SKM-1 (cell line): ENCODE data around the gene SHANK3.

Source experiments
- DNase-seq: peaks from one replicate; lab custom pipeline; 2025; ENCODE audit not compliant: unreplicated experiment; lab: John Stamatoyannopoulos, UW

Gene SHANK3

GRCh38 chr22:50711446-50712340 is 39.1 kb downstream of the SHANK3 start:
- DNase-seq = no peak

- no peak for DNase-seq
Observed at GRCh38 chr22:50712341-50713007, 39.9 kb downstream of the SHANK3 start.

DNA sequence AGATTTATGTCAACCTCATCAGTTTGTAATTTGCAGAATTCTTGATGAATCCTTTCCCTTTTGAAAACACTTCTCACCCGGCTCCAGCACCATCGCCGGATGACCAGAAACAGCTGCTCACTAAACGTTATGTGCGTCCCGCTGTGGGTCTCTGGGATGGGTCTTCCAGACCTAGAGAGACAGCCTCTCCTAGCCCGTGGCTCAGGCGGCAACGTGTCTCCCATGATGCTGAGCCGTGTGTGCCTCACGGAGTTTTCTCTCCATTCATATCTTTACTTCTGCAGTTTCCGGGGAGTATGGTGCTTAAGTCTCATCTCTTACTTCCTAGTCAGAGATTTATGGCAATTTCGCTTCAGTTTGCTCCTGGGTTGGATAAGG is 40.4 kb downstream of the SHANK3 start:
- no peak for DNase-seq

DNA sequence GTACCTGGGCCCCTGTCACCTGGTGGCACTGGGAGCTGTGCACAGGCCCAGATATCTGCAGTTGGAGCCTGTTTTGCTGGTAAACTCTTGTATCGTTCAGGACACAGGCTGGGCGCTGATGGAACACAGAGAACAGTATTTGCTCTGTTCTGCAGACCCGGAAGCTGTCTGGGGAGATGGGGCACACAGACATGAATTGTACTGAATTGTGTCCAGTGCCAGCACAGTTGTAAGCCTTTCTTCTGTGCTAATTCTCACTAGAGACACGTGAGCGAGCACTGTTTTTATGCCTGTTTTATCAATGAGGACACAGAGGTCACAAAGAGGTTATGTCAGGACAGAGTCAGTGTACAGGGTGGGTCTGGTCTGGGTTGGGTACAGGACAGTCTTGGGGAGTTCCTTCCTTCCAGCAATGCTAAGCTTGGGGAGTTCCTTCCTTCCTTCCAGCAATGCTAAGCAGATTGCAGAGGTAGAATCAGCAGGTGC is 41.0 kb downstream of the SHANK3 start:
- peak; percentile 7 for DNase-seq

DNA sequence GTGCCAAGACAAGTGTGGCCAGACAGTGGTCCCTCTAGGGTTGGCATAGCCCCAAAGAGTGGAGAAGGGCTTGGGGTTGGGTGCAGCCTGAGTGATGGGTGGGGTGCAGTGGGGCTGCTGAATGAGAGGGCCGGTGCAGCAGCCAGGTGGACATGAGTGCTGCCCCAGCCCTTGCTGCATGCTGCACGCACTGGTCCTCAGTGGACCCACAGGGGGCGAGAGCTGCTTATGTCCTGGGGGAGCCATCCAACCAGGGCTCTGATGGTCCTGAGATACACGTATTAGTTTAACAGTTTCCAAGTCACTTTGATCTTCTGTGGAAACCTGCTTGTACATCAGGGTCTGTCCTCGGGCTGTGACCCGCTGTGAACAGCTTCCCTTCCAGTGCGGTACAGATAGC is 41.5 kb downstream of the SHANK3 start:
- no peak for DNase-seq

GRCh38 chr22:50714631-50715179 is 42.1 kb downstream of the SHANK3 start:
- DNase-seq = no peak

- DNase-seq = no peak
Observed at GRCh38 chr22:50715250-50715649, 42.6 kb downstream of the SHANK3 start.

GRCh38 chr22:50715776-50716175 is 43.2 kb downstream of the SHANK3 start:
- DNase-seq = no peak

- no peak for DNase-seq
Observed at GRCh38 chr22:50716290-50717024, 43.8 kb downstream of the SHANK3 start.

GRCh38 chr22:50717709-50718351 is 45.2 kb downstream of the SHANK3 start:
- no peak for DNase-seq

DNA sequence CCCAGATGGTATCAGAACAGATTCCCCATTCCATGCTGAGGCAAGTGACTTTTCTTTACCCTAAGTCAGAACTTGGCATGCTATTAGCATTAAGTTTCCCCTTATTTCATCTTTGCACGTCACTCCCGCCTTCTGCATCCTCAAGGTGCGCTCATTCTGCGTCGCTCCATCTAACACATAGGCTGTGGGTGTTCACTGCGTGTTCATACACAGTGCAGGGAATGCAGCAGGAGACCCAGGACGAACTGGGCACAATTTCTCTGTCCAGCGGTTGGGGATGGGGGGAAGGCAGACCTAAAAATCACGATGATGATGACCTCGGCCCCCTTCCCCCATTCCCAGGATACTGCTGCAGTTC is 45.7 kb downstream of the SHANK3 start:
- no peak for DNase-seq

DNA sequence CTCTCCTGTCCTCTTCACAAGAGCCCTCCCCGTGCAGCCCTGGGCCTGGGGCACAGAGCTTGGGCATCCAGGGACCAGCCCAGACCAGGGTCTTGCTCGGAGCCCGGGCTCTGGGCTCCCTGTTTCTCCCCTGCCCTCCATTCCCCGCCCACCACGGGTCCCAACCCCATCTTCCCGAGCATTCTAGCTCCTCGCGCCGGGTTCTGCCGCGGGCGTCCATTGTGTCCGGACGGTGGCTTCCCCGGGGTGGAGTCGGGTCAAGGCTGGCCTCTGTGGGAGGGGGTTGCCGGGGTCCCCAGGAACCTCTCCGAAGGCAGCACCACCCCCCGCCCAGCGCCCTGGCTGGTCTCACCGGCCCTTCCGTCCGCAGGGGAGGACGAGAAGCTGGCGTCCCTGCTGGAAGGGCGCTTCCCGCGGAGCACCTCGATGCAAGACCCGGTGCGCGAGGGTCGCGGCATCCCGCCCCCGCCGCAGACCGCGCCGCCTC is 47.2 kb downstream of the SHANK3 start:
- no peak for DNase-seq

DNA sequence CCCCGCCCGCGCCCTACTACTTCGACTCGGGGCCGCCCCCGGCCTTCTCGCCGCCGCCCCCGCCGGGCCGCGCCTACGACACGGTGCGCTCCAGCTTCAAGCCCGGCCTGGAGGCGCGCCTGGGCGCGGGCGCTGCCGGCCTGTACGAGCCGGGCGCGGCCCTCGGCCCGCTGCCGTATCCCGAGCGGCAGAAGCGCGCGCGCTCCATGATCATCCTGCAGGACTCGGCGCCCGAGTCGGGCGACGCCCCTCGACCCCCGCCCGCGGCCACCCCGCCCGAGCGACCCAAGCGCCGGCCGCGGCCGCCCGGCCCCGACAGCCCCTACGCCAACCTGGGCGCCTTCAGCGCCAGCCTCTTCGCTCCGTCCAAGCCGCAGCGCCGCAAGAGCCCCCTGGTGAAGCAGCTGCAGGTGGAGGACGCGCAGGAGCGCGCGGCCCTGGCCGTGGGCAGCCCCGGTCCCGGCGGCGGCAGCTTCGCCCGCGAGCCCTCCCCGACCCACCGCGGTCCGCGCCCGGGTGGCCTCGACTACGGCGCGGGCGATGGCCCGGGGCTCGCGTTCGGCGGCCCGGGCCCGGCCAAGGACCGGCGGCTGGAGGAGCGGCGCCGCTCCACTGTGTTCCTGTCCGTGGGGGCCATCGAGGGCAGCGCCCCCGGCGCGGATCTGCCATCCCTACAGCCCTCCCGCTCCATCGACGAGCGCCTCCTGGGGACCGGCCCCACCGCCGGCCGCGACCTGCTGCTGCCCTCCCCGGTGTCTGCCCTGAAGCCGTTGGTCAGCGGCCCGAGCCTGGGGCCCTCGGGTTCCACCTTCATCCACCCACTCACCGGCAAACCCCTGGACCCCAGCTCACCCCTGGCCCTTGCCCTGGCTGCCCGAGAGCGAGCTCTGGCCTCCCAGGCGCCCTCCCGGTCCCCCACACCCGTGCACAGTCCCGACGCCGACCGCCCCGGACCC is 48.0 kb downstream of the SHANK3 start:
- DNase-seq = no peak

DNA sequence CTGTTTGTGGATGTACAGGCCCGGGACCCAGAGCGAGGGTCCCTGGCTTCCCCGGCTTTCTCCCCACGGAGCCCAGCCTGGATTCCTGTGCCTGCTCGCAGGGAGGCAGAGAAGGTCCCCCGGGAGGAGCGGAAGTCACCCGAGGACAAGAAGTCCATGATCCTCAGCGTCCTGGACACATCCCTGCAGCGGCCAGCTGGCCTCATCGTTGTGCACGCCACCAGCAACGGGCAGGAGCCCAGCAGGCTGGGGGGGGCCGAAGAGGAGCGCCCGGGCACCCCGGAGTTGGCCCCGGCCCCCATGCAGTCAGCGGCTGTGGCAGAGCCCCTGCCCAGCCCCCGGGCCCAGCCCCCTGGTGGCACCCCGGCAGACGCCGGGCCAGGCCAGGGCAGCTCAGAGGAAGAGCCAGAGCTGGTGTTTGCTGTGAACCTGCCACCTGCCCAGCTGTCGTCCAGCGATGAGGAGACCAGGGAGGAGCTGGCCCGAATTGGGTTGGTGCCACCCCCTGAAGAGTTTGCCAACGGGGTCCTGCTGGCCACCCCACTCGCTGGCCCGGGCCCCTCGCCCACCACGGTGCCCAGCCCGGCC is 48.7 kb downstream of the SHANK3 start:
- DNase-seq = no peak

DNA sequence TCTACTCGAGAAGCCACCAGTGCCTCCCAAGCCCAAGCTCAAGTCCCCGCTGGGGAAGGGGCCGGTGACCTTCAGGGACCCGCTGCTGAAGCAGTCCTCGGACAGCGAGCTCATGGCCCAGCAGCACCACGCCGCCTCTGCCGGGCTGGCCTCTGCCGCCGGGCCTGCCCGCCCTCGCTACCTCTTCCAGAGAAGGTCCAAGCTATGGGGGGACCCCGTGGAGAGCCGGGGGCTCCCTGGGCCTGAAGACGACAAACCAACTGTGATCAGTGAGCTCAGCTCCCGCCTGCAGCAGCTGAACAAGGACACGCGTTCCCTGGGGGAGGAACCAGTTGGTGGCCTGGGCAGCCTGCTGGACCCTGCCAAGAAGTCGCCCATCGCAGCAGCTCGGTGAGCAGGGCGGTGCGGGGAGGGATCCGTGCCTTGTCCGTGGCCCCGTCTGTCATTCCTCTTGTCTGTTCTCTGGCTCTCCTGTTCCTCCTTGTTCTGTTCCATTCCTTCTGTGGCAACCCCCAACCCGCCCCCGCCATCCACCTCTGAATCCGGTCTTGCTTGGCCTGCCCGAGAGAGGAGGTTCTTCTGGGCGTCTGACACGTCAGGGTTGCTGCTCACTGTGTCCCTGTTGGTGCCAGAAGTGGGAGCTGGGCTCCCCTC is 49.6 kb downstream of the SHANK3 start:
- no peak for DNase-seq
